Stimulated activated CD4-positive, alpha-beta T cell treated with anti-CD3 and anti-CD28 coated beads, Interleukin-15, amount 100 ng/mL, for 24 hours (primary cell): ENCODE measurements around the gene UBE2C.
"Not testable (repeated sequence)": the region's sequence is repeated elsewhere in the genome, so short reads cannot be mapped to it uniquely, and the experiment has no call there.

Experiments used
- DNase-seq: peaks from one replicate; pipeline ENCODE4 v3.0.0-alpha.2; 2020

UBE2C gene

DNA sequence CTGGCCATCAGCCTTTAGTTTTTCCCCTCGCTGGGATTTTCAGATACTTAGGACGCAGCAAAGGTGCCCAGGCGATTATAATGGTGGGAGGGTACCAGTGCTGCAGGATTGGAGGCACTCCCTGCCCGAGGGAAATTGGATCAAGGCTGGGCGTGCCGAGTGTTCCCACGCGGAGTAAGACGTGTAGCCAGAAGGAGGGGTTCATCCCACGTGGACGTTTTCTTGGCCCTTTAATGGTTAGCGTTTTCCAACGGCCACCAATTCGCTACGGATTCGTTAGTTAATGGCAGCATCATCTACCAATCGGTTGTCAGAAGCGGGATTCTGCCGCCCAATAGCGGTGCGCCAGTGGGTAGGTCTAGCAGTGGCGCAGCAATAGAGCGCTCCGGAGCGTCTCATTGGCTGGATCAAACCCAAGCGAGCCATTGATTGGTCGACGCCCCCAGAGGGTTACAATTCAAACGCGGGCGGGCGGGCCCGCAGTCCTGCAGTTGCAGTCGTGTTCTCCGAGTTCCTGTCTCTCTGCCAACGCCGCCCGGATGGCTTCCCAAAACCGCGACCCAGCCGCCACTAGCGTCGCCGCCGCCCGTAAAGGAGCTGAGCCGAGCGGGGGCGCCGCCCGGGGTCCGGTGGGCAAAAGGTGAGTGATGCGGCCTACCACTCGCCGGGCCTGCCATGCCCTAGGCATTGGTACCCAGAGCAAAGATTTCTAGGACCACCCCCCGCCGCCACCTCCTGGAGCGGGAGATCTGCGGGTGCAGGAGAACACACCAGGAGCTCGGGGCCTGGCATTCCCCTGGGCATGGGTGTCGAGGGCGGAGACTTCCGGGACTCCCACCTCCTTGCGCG lies at the start of gene UBE2C:
Gene UBE2C, plus strand, starts transcription at position 488 of the 849 bp plus-strand sequence. Its CDS starts 52 bp downstream, at position 540.
- DNase-seq, result peak; percentile 96

DNA sequence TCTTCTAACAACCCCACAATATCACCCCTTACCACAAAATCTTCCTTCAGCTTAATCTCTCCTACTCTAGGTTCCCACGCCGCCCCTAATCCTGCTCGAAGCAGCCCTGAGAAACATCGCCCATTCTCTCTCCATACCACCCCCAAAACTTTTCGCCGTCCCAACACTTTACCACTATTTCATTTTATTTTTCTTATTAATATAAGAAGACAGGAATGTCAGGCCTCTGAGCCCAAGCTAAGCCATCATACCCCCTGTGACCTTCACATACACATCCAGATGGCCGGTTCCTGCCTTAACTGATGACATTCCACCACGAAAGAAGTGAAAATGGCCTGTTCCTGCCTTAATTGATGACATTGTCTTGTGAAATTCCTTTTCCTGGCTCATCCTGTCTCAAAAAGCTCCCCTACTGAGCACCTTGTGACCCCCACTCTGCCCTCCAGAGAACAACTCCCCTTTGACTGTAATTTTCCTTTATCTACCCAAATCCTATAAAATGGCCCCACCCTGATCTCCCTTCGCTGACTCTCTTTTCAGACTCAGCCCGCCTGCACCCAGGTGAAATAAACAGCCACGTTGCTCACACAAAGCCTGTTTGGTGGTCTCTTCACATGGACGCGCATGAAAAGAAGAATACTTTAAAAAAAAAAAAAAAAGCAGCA lies 47.7 kb upstream of the UBE2C start:
- not testable (repeated sequence) for DNase-seq

DNA sequence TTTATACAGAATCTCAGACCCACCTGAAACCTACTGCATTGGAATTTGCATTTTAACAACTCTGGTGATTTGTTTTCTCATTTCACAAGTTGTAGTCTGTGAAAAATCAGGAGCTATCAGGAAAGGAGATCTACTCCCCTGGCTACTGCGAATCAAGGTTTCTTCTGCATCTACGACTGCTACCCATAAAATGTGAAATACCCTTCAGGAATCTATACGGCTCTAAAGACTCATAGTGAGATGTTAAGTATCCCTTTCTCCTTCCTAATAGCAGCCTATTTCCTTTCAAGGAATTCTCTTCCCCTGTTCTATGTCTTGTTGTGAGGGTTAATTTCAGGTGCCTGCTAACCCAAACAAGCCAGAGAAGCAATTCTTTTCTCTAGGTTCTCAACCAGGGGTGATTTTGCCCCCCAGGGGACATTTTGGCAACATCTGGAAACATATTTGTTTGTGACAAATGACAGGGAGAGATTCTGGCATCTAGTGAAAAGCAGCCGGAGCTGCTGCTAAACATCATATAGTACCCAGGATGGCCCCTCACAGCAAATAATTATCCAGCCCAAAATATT lies 47.1 kb upstream of the UBE2C start:
- DNase-seq, result no peak

DNA sequence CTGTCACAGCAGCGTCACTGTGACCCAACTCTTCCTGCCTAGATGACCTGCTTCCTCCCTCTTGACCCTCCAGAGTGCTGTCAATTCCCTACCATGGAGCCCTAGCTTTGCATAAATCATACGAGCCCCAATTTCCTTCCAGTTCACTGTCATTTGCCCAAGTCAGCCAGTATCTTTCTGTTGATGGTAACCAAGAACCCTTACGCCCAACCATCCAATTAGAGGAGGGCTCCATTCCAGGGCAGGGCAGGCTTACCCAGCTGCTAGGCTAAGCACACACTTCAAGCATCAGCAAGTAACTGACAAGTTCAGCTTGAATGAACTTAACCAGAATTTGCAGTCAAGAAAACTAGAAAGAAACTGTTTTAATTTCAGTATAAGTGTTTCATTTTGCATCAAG lies 46.5 kb upstream of the UBE2C start:
- DNase-seq, result no peak

DNA sequence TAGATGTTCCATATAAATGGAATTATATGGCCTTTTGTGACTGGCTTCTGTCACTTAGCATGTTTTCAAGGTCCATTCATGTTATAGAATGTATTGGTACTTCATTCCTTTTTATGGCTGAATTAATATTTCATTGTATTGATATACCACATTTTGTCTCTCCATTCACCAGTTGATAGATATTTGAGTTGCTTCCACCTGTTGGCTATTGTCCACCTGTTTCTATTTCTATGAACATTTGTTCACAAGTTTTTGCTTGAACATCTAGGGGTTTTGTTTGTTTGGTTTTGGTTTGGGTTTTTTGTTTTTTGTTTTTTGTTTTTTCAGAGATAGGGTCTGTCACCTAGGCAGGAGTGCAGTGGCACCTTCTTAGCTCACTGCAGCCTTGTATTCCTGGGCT lies 44.0 kb upstream of the UBE2C start:
- no peak for DNase-seq

DNA sequence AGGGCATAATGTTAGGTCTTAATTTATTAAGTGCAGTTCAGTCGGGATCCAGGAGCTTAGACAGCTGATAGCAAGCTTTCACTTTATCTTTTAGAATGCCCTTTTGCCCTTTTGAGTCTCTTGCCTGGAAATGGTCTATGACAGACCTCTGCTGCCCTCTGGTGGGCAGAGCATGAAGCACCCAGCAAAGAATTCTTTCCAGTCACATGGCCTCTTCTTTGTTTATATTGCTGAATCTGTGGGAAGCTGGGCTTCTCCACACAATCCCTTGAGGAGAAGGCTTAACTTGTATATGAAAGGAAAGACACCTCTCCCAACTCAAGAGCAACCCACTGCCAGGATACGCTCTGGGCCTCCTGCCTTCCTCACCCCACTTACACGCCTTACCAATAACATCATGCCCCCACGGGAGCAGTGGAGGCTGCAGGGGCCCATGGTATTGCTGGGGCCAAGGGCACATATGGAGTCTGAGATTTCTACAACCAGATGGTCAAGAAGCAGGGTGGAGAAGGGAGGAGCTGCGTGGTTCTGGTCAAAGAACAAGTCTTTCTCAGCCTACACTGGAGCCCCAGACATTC lies 41.2 kb upstream of the UBE2C start:
- peak; percentile 82 for DNase-seq

DNA sequence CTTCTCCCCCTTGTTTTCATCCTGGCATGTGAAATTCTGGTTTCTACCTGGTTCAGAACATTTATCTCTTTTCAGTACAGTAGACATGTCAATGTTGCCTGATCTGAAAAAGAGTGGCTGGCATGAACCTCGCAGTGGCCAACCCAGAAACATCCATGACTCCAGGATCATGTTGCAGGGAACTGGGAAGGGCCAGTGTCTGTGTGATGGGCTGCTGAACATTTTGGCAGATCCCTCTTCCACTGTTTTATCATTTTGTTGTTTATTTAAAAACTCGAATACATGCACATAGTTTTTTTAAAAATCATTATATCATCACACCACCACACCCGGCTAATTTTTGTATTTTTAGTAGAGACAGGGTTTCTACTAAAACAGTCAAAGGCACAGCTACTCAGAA lies 39.8 kb upstream of the UBE2C start:
- DNase-seq, result no peak

DNA sequence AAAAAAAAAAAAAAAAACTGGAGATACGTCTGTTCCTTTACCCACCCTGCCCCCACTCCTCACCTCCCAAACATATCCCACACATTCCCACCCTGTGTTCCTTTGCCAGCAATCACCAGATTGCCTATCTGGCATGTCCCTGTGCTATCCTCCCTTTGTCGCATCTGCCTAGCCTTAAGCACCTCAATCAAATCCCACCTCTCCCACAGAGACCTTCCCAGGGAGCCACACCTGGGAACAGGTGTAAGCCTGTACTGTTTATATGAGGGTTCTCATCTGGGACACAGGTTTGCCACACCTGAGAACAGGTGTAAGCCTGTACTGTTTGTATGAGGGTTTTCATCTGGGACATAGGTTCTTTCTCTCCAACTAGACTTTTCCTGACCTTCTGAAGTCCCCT lies 37.5 kb upstream of the UBE2C start:
- DNase-seq, result no peak

DNA sequence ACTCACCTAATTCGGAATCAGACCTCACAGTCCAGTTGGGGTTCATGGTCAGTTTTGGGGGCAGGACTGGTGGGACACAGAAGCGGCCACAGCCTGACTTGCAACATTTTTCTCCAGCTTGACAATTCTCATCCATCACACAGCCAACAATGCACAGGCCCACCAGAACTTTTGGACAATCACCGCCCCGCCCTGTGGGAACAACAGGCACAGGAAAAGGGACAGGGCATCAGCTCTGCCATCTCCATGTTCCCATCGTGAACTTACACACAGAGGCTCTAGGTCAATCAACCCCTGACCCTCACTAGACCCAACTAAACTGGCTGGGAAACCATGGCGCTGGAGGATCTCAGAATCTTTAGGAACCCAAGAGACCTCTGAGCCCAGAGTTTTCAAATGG lies 37.0 kb upstream of the UBE2C start:
- no peak for DNase-seq

DNA sequence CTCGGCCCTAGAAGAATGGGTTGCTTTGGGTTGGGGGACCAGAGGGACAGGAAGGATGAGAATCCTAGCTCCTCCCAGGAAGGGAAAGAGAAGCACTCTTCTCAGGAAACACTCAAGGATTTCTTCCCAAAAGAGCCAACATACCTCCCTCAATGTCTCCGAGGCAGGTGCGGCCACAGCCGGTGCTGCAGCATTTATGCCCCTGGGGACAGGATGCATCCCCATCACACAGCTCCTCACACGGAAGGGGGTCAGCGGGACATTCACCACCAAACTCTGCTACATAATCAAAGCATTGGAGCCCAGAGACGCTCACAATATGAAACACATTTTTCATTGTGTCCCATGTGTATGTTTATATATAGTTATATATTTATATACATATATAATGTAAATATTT lies 35.5 kb upstream of the UBE2C start:
- no peak for DNase-seq

DNA sequence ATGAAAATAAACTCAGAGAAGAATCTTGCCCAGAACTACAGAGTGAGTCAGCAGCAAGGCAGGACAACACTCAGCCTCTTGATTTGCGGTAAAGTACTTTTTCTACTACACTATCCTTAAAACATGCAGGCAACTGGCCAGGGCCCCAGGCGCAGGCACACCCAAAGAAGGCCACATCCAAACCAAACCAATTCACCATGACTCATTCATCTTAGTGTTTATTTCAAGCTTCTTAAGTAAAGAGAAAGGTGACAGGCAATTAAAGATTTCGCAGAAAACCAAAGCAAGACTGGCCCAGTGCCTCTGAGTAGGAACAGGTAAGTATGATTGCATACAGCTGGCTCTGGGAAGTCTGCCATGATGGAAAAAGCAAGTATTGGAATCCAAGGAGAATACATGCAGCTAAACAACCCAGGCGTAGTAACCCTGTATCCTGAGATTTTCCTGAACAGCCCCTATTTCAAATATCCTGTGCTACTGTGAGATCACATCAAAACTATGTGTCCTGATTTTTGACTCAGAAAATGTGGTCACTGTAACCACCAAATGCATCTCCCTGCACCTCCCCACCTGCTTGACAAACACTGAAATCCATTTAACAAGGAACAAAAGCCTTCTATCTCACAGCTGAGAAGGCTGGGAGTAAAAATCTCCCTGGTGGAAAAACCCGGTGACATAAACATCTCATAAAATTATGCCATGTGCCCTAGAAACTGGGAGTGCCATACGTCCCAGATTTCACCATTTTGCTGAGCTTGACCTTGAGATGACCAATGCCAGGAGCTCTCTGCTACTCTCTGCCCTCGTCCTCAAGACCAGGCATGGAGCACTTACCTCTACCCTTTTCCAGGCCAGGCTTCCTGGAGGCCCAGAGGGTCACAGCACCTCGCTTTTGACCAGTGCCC lies 33.2 kb upstream of the UBE2C start:
- no peak for DNase-seq

DNA sequence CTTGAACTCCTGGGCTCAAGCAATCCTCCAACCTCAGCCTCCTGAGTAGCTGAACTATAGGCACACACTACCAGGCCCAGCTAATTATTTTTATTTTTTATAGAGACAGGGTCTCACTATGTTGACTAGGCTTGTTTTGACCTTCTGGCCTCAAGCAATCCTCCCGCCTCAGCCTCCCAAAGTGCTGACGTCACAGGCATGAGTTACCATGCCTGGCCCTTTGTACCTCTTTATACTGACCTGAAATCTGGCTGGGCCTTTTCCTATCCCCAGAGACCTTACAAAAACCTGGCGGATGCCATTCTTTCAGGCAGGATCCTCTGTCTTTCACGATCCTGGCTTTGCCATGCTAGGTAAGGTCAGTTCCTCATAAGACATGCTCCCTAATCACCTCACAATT lies 32.3 kb upstream of the UBE2C start:
- no peak for DNase-seq

DNA sequence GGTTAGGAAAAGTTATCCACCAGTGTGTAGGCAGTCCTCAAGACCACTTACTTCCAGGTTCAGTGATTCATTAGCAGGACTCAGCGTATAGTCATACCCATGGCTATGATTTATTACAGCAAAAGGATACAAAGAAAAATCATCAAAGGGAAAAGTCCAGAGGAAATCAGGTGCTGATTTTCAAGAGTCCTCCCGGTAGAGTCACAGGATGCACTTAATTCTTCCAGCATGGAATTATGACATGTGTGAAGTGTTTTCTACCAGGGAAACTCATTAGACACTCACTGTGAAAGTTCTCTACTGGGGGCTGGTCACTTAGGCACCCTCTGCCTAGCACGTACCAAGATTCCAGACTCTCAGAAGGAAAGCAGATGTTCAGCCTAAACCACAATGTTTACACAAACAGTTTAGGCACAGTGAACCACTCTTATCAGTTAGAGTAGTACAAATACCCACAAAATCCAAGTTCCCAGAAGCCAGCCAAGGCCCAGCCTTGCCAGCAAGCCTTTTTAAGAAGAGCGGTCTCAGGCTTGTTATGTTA lies 31.0 kb upstream of the UBE2C start:
- no peak for DNase-seq

DNA sequence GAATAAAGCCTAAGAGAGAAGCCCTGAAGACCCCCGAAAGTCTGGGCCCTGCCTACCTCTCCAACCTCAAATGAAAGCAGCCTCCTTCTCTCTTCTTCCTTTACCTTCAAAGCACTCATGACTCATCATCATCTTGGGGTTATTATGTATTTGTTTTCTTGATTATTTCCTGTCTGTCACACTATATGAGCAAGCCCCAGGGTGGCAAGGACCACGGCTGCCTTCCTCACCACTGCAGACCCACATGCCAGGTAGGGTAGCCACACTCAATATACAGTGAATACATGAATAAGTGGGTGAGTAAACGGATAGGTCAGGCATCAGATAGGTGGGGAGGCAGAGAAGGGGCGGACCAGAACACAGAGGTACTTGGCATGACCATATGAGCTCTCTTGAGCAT lies 29.6 kb upstream of the UBE2C start:
- no peak for DNase-seq

DNA sequence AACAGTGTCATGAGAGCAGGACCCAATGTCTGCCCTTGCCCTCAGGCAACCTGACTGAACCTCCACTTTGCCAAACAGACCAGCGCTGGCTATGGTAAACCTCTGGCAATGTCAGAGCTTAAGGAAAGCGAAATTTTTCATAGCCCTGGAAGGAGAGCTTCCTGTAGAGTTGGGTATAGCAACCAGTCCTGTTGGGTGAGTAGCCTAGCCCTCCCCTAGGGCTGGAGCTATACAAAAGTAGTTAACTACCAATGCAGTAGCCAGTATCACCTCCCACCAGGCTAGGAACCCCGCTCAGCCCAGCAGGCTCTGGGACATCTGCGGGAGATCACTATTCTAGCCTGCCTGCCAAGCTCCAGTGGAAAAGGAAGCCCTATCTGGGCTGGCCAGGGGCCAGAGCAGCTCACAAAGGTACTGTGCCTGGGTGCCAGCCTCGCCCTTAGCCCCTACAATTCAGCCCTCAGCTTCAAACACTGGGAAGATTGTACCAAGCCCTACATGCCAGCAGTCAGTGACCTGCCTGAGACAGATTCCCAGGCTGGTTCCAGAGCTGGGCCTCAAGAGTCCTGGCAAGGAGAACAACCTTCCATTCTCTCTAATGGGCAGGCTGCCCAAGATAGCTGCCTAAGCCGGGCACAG lies 28.7 kb upstream of the UBE2C start:
- DNase-seq, result no peak

DNA sequence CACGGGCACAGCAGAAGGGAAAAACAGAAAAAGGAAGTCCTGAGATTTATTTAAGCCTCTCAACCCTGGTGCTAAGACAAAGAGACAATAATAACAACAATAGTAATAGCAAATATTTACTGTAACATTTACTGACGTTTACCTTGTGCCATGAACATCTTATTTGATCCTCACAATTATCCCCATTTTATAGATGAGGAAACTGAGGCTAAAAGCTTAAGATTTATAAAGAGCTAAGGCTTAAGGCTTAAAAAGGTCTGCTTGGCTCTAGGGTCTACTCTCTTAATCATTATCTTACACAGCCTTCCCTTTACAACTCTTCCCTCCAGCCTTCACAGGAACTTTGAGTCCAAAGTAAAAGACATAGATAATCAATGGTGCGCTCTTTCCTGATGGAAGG lies 24.1 kb upstream of the UBE2C start:
- DNase-seq, result no peak

DNA sequence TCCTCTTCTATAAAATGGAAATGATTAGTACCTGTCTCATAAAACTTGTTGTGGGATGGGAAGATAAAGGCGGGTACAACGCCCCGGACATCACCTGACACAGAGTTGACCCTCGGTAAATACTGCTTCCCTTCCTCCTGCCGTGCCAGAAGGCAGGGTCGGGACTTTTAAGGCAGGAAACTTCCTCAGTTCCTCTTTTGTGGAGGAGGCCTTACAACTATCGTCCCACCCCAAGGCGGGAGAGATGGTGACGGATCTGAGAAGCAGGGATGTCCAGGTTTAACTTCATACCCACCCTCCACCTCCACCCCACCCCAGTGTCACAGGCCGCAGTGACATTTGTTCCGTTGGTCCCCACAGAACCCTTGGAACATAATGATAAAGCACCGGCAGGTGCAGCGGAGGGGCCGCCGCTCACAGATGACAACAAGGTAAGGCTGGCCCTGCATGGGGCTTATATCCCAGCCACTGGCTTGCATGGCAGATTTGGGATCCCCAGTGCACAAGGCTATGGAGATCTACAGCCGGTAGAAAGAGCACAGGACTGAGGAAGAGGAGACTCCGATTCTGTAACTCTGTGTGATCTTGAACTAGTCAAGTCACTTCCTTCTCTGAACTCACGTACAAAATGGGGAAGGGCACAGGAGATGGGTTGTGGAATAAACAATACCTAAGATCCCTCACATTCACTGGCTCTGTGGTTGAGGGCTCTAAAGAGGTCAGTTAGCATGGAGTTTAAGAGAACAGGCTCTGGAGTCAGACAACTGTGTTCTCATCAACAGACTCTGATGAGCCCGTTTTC lies 19.9 kb upstream of the UBE2C start:
- DNase-seq, result no peak

DNA sequence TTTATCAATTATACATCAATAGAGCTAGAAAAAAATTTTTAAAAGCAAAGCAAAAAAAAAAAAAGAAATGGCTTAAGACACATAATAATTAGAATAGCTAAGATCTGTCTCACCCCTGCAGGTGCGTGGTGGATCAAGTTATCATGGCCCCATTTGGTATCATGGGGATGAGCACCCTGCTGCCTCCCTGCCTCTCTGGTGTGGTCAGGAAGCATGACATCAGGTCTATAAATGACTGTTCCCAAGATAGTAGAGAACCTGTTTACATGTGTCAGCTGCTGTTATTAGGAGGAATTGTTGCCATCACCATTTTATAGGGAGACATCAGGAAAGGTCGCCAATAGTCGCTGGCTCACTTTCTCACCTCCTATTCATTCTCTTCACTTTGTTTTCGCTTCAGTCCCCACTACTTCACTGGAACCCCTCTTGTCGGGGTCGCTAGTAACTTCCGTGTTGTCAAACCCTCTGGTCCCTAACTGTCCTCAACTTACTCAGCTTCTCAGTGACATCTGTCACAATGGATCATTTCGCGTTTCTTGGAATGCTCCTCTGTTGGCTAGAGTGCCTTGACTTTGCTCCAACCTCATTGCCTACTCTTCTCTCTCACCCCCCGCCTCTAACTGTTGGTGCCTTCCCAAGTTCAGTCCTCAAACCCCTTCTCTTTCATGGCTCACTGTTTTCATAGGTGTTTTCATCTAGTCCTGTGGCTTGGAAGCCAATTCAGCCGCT lies 15.9 kb upstream of the UBE2C start:
- DNase-seq, result no peak

DNA sequence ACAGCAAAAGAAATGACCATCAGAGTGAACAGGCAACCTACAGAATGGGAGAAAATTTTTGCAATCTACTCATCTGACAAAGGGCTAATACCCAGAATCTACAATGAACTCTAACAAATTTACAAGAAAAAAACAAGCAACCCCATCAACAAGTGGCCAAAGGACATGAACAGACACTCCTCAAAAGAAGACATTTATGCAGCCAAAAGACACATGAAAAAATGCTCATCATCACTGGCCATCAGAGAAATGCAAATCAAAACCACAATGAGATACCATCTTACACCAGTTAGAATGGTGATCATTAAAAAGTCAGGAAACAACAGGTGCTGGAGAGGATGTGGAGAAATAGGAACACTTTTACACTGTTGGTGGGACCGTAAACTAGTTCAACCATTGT lies 14.9 kb upstream of the UBE2C start:
- DNase-seq, result not testable (repeated sequence)

DNA sequence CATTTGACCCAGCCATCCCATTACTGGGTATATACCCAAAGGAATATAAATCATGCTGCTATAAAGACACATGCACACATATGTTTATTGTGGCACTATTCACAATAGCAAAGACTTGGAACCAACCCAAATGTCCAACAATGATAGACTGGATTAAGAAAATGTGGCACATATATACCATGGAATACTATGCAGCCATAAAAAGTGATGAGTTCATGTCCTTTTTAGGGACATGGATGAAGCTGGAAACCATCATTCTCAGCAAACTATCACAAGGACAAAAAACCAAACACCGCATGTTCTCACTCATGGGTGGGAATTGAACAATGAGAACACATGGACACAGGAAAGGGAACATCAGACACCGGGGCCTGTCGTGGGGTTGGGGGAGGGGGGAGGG lies 14.5 kb upstream of the UBE2C start:
- DNase-seq, result not testable (repeated sequence)
